Body of pancreas (tissue), 4 donors: ENCODE measurements around the gene GRIK1.

Source experiments
- CTCF ChIP-seq, 7 experiments: fragments of 450-650 bp in 4 of 7; fragments of 200-600 bp in 3 of 7; sonication (generic) in 3 of 7; IDR thresholded peaks; one replicate each; pipeline ENCODE4 v1.5.1; 2016 to 2019; ENCODE audit warnings: antibody characterized with exemption in 7 of 7
- POLR2A ChIP-seq, 3 donors: fragments of 450-650 bp; IDR thresholded peaks; one replicate each; pipeline ENCODE4 v1.6.1; 2016; ENCODE audit warnings: antibody characterized with exemption in 3 of 3, mild to moderate bottlenecking in 2 of 3

- no peak for TF ChIP-seq CTCF (IDR thresholded peaks at IDR 0.05)
- no peak for TF ChIP-seq POLR2A (IDR thresholded peaks at IDR 0.05)
These were observed 7.3 kb upstream of the GRIK1 start for GRCh38 chr21:29947119-29947518.
